ENCODE results near the gene F11R.
"Not testable (repeated sequence)": the region's sequence is repeated elsewhere in the genome, so short reads cannot be mapped to it uniquely, and the experiment has no call there.

Gene F11R

GRCh38 chr1:160956966-160957365, 64.0 kb downstream of the F11R start:
- no peak for DNase-seq

- no peak for DNase-seq
Measured at GRCh38 chr1:160954158-160955104, 66.5 kb downstream of the F11R start, which contains the start of gene ITLN2. Gene ITLN2, minus strand, starts transcription at chr1:160954809. Its CDS starts 68 bp downstream, at chr1:160954741.

- no peak for DNase-seq
Measured at GRCh38 chr1:160953030-160953429, 67.9 kb downstream of the F11R start.

- DNase-seq: no peak
Measured at GRCh38 chr1:160952129-160952510, 68.8 kb downstream of the F11R start.

- DNase-seq: no peak
Measured at GRCh38 chr1:160951443-160952128, 69.4 kb downstream of the F11R start.

GRCh38 chr1:160950657-160951056, 70.3 kb downstream of the F11R start:
- no peak for DNase-seq

GRCh38 chr1:160949881-160950280, 71.1 kb downstream of the F11R start:
- DNase-seq: no peak

- DNase-seq: not testable (repeated sequence)
Measured at GRCh38 chr1:160949216-160949880, 71.6 kb downstream of the F11R start.

- not testable (repeated sequence) for DNase-seq
Measured at GRCh38 chr1:160947174-160947759, 73.7 kb downstream of the F11R start.

GRCh38 chr1:160945881-160946280, 75.1 kb downstream of the F11R start:
- not testable (repeated sequence) for DNase-seq

All from activated gamma-delta T cell (primary cell).